Endothelial cell (in vitro differentiated cells): ENCODE data around the gene ARHGAP15. TPM values are rescaled to one million over a fixed set of nuclear protein-coding genes. Genes with fewer than 3 reads are reported as not detected.

Source experiments
- DNase-seq: peaks from one replicate; pipeline ENCODE4 v3.0.0; 2021; ENCODE audit warnings: low spot score
- H3K27ac Mint-ChIP-seq: one replicate; pipeline ENCODE4 v1.8.0; 2021; ENCODE audit warnings: mixed read lengths, inconsistent platforms; ENCODE audit not compliant: unreplicated experiment
- H3K27me3 Mint-ChIP-seq: one replicate; pipeline ENCODE4 v1.8.0; 2021; ENCODE audit warnings: mild to moderate bottlenecking, moderate library complexity, mixed read lengths, inconsistent platforms; ENCODE audit not compliant: unreplicated experiment
- H3K36me3 Mint-ChIP-seq: one replicate; pipeline ENCODE4 v1.8.0; 2021; ENCODE audit warnings: mild to moderate bottlenecking, low read depth, mixed read lengths, inconsistent platforms; ENCODE audit not compliant: unreplicated experiment
- H3K4me1 Mint-ChIP-seq: one replicate; pipeline ENCODE4 v1.8.0; 2021; ENCODE audit warnings: mild to moderate bottlenecking, mixed read lengths, inconsistent platforms; ENCODE audit not compliant: unreplicated experiment
- H3K4me3 Mint-ChIP-seq: one replicate; pipeline ENCODE4 v1.8.0; 2021; ENCODE audit warnings: mild to moderate bottlenecking, mixed read lengths, inconsistent platforms; ENCODE audit not compliant: unreplicated experiment
- H3K9me3 Mint-ChIP-seq: one replicate; pipeline ENCODE4 v1.8.0; 2021; ENCODE audit warnings: mixed read lengths, inconsistent platforms; ENCODE audit not compliant: unreplicated experiment
- total RNA-seq: library from RNA; stranded (reverse); fragmentation: NEBNext Ultra II Directional; extraction: Animal tissue kit (Norgen Biotek cat#: 25700); gene quantifications from one replicate; pipeline ENCODE4 v1.2.1, GENCODE V29; 2021; ENCODE audit not compliant: unreplicated experiment
- TF ChIP-seq, protein P1 (sequence below): fragments of 200-600 bp; sonication (generic); IDR thresholded peaks from one replicate; pipeline ENCODE4 v1.5.0; 2021; ENCODE audit warnings: antibody characterized with exemption; ENCODE audit not compliant: unreplicated experiment

ARHGAP15 gene
- total RNA-seq, 1 donor from 2014 or later: not detected

DNA sequence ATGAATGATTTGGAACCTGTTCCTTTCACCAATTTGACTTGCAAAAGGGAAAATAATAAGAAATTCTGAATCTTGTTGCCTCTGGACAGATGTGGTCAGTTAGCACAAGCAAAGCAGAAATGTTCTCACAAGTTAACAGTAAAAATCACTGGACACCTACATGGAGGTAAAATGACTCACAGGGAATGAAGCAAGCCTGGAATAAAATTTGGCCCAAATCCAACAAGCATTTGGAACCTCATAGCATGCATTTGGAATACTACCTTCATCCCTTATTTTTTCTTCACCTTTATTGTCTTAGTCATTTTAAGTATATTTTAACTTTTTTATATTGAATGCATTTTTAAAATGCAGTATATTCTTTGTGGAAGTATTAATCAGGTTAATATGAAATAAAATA is 602.9 kb downstream of the ARHGAP15 start:
- H3K27ac Mint-ChIP-seq: no peak overlapping the region
- no peaks in the 10 kb centered on the region for H3K27me3 Mint-ChIP-seq
- no peaks in the 10 kb centered on the region for H3K4me1 Mint-ChIP-seq
- no peak overlapping the region for H3K4me3 Mint-ChIP-seq
- H3K9me3 Mint-ChIP-seq: no peaks in the 10 kb centered on the region
- H3K36me3 Mint-ChIP-seq: no peaks in the 10 kb centered on the region
- TF ChIP-seq, protein P1, sequence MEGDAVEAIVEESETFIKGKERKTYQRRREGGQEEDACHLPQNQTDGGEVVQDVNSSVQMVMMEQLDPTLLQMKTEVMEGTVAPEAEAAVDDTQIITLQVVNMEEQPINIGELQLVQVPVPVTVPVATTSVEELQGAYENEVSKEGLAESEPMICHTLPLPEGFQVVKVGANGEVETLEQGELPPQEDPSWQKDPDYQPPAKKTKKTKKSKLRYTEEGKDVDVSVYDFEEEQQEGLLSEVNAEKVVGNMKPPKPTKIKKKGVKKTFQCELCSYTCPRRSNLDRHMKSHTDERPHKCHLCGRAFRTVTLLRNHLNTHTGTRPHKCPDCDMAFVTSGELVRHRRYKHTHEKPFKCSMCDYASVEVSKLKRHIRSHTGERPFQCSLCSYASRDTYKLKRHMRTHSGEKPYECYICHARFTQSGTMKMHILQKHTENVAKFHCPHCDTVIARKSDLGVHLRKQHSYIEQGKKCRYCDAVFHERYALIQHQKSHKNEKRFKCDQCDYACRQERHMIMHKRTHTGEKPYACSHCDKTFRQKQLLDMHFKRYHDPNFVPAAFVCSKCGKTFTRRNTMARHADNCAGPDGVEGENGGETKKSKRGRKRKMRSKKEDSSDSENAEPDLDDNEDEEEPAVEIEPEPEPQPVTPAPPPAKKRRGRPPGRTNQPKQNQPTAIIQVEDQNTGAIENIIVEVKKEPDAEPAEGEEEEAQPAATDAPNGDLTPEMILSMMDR: no peak
- DNase-seq: no peak

DNA sequence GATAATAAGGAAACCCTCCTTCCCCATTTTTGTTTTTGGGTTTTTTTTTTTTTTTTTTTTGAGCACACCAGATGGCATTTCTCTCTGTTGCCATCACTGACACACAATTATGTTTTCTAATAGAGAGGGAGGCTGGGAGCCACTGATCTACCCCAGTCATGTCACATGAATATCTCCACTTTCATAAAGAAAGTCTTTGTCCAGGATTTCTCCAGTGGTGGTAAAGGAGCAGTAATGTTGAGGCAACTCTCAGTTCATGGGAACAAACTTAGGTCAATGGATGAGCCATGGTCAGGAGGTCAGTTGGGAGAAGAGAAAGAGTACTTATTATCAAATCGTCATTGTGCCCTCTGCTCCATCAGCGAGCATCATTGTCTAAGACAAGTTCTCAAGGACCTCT is 603.7 kb downstream of the ARHGAP15 start:
- Mint-ChIP-seq H3K4me1 (no peaks in the 10 kb centered on the region), H3K36me3 (no peaks in the 10 kb centered on the region), H3K27me3 (no peaks in the 10 kb centered on the region), H3K4me3 (no peak overlapping the region), H3K9me3 (no peaks in the 10 kb centered on the region), H3K27ac (no peak overlapping the region)
- TF ChIP-seq, protein P1: no peak
- no peak for DNase-seq

DNA sequence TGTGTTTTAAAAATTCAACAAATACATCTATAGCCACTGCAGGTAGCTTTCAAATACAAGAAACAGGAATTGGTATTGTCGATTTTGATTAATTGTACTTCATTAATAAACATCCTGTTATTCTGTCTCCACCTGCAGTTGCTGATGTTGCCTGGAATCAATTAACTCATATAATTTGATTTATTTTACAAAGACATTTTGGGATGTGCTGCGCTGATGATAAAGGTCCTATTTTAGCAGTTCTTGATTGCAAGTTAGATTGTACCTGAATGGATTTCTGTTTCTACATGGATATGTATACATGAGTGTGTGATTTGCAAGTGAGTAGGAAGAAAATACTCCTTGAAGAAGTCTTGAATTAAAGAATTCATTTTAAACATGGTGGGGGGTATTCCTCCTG is 605.3 kb downstream of the ARHGAP15 start:
- DNase-seq: no peak
- Mint-ChIP-seq H3K4me3 (no peak overlapping the region), H3K4me1 (no peaks in the 10 kb centered on the region), H3K27me3 (no peaks in the 10 kb centered on the region), H3K27ac (no peak overlapping the region), H3K9me3 (no peaks in the 10 kb centered on the region), H3K36me3 (no peaks in the 10 kb centered on the region)
- TF ChIP-seq, protein P1: no peak

DNA sequence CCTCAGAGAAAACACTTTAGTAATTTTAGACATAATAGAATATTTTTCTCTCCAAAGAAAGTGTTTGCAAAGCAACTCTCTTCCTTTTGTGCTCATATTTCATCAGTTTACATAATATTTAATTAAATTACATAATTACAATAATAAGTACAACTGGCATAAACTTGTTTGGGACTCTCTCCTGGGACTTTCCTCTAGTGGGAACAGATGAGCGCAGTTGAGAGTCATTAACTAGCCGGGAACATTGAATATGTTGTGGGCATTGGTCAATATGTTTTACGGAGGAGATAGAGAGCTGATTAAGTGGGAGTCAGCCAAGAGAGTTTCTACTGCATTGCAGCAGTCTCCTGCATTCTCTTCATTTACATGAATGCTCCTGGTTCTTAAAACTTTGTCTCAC is 607.7 kb downstream of the ARHGAP15 start:
- no peak overlapping the region for H3K4me3 Mint-ChIP-seq
- H3K4me1 Mint-ChIP-seq: peaks cover 2% of the 10 kb centered on the region
- no peaks in the 10 kb centered on the region for H3K36me3 Mint-ChIP-seq
- TF ChIP-seq, protein P1: no peak
- no peaks in the 10 kb centered on the region for H3K9me3 Mint-ChIP-seq
- H3K27ac Mint-ChIP-seq: no peak overlapping the region
- DNase-seq: no peak
- no peaks in the 10 kb centered on the region for H3K27me3 Mint-ChIP-seq

DNA sequence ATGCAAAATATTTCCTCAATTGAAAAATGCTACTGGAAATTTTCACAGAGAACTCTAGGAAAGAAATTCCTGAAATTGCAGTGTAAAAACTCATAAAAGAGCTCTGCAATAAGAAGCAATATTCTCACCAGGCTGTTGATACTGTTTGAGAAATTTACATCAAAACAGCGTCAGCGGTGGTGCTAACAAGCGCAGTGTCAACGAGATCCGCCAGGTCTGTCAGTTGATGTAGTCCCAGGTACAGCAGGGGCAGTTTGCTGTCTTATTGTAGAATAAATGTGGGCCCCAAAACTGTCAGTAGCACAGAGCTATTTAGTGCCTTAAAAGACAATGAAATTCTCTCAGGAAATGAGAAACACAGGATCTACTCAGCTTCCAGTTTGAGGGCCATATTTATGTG is 611.2 kb downstream of the ARHGAP15 start:
- no peaks in the 10 kb centered on the region for H3K9me3 Mint-ChIP-seq
- TF ChIP-seq, protein P1: no peak
- H3K27ac Mint-ChIP-seq: no peak overlapping the region
- no peaks in the 10 kb centered on the region for H3K36me3 Mint-ChIP-seq
- no peaks in the 10 kb centered on the region for H3K27me3 Mint-ChIP-seq
- H3K4me3 Mint-ChIP-seq: no peak overlapping the region
- H3K4me1 Mint-ChIP-seq: peaks cover 2% of the 10 kb centered on the region
- DNase-seq: no peak
